Measurements from ENCODE around the gene PLA2G10. TPM values are rescaled to one million over a fixed set of nuclear protein-coding genes. Genes with fewer than 3 reads are reported as not detected.

The PLA2G10 gene
- total and polyA plus RNA-seq, 5 donors from 2014 or later, result not detected

DNA sequence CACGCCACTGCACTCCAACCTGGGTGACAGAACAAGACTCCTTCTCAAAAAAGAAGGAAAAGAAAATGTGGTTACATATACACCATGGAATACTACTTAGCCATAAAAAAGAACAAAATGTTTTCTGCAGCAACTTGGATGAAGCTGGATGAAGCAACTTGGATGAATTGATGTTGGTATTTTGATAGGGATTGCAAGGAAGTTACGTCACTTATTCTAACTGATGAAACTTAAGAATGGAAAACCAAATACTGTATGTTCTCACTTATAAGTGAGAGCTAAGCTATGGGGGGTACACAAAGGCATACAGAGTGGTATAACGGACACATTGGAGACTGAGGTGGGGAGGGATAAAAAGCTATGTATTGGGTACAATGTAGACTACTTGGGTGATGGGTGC, 17.5 kb downstream of the PLA2G10 start:
- peaks cover 7 to 16% (median 11%) of the 10 kb centered on the region in 4 donors for H3K4me1 Mint-ChIP-seq
- H3K4me3 Mint-ChIP-seq, result no peak overlapping the region
- Histone ChIP-seq H3K9me3 (ENCODE audit: control insufficient read depth in 2 of 2, low read length in 2 of 2) (no peaks in the 10 kb centered on the region), H3K27me3 (ENCODE audit: control insufficient read depth, insufficient read depth, low read length) (peaks cover 2% of the 10 kb centered on the region), H3K36me3 (ENCODE audit: control insufficient read depth, insufficient read depth, low read length) (no peaks in the 10 kb centered on the region), H3K4me1 (ENCODE audit: control insufficient read depth, insufficient read depth, low read length, poor library complexity, severe bottlenecking) (no peaks in the 10 kb centered on the region), H3K27ac (ENCODE audit: insufficient read depth, low read length, poor library complexity, severe bottlenecking) (no peak overlapping the region), H3K4me3 (ENCODE audit: low read depth, low read length) (no peak overlapping the region)
- peaks cover 8% of the 10 kb centered on the region for H3K27me3 Mint-ChIP-seq
- DNase-seq, result no peak
- no peak for ATAC-seq (ENCODE audit: low read depth in 2 of 2)
- peaks cover 0 to 2% (median 0%) of the 10 kb centered on the region in 7 donors for H3K9me3 Mint-ChIP-seq
- peak overlapping the region in 1 of 3 donors; percentile 28 for H3K27ac Mint-ChIP-seq
- H3K36me3 Mint-ChIP-seq, result no peaks in the 10 kb centered on the region

DNA sequence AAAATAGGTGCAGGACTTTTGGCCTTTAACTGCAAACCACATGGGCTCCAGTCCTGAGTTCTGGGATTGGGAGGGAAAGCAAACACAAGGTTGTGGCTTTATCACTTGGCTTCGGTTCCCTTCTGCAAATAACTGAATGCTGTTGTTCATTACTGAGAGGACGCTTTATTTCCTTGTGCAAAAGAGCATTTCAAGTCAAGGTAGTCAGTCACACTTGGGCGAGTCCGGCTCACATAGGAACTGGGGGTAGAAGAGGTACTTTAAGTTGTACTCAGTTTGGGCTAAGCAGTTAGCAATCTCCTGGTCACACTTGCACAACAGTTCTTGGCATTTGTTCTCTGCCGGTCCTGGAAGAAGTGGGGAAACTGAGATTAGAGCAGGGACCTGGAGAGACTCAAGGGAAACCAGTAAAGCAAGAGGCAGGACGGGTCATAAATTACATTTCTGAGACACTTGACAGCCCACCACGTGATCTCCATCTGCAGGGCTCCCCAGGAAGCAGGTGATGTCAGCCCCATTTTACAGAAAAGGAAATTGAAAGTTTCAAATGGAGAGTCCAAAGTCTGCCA, 21.6 kb downstream of the PLA2G10 start:
- Histone ChIP-seq H3K27me3 (ENCODE audit: control insufficient read depth, insufficient read depth, low read length) (no peaks in the 10 kb centered on the region), H3K4me1 (ENCODE audit: control insufficient read depth, insufficient read depth, low read length, poor library complexity, severe bottlenecking) (no peaks in the 10 kb centered on the region), H3K27ac (ENCODE audit: insufficient read depth, low read length, poor library complexity, severe bottlenecking) (no peak overlapping the region), H3K9me3 (ENCODE audit: control insufficient read depth in 2 of 2, low read length in 2 of 2) (no peaks in the 10 kb centered on the region), H3K36me3 (ENCODE audit: control insufficient read depth, insufficient read depth, low read length) (peaks cover 10% of the 10 kb centered on the region), H3K4me3 (ENCODE audit: low read depth, low read length) (no peak overlapping the region)
- Mint-ChIP-seq H3K27ac (peak overlapping the region in 1 of 3 donors; percentile 34), H3K27me3 (no peaks in the 10 kb centered on the region), H3K4me3 (no peak overlapping the region), H3K4me1 (peaks cover 7 to 18% (median 11%) of the 10 kb centered on the region in 4 donors), H3K9me3 (no peaks in the 10 kb centered on the region), H3K36me3 (peaks cover 14% of the 10 kb centered on the region)
- DNase-seq (peak in 2 of 3 donors; percentile 8 to 51), ATAC-seq (ENCODE audit: low read depth in 2 of 2) (peak; percentile 34 to 48)

GRCh38 chr16:14669776-14670175, 24.3 kb downstream of the PLA2G10 start:
- Histone ChIP-seq H3K27me3 (ENCODE audit: control insufficient read depth, insufficient read depth, low read length) (no peaks in the 10 kb centered on the region), H3K4me3 (ENCODE audit: low read depth, low read length) (no peak overlapping the region), H3K36me3 (ENCODE audit: control insufficient read depth, insufficient read depth, low read length) (peaks cover 36% of the 10 kb centered on the region), H3K27ac (ENCODE audit: insufficient read depth, low read length, poor library complexity, severe bottlenecking) (no peak overlapping the region), H3K4me1 (ENCODE audit: control insufficient read depth, insufficient read depth, low read length, poor library complexity, severe bottlenecking) (no peaks in the 10 kb centered on the region), H3K9me3 (ENCODE audit: control insufficient read depth in 2 of 2, low read length in 2 of 2) (no peaks in the 10 kb centered on the region)
- H3K27me3 Mint-ChIP-seq, result no peaks in the 10 kb centered on the region
- H3K9me3 Mint-ChIP-seq, result no peaks in the 10 kb centered on the region
- H3K27ac Mint-ChIP-seq, result no peak overlapping the region
- DNase-seq, result no peak
- H3K4me1 Mint-ChIP-seq, result peaks cover 7 to 18% (median 11%) of the 10 kb centered on the region in 4 donors
- ATAC-seq (ENCODE audit: low read depth in 2 of 2), result no peak
- peaks cover 33% of the 10 kb centered on the region for H3K36me3 Mint-ChIP-seq
- no peak overlapping the region for H3K4me3 Mint-ChIP-seq

GRCh38 chr16:14668556-14669223, 25.4 kb downstream of the PLA2G10 start:
- Histone ChIP-seq H3K36me3 (ENCODE audit: control insufficient read depth, insufficient read depth, low read length) (peaks cover 46% of the 10 kb centered on the region), H3K27ac (ENCODE audit: insufficient read depth, low read length, poor library complexity, severe bottlenecking) (no peak overlapping the region), H3K27me3 (ENCODE audit: control insufficient read depth, insufficient read depth, low read length) (no peaks in the 10 kb centered on the region), H3K4me1 (ENCODE audit: control insufficient read depth, insufficient read depth, low read length, poor library complexity, severe bottlenecking) (no peaks in the 10 kb centered on the region), H3K9me3 (ENCODE audit: control insufficient read depth in 2 of 2, low read length in 2 of 2) (no peaks in the 10 kb centered on the region), H3K4me3 (ENCODE audit: low read depth, low read length) (no peak overlapping the region)
- H3K27ac Mint-ChIP-seq, result no peak overlapping the region
- ATAC-seq (ENCODE audit: low read depth in 2 of 2) (no peak), DNase-seq (no peak)
- peaks cover 3 to 14% (median 6%) of the 10 kb centered on the region in 4 donors for H3K4me1 Mint-ChIP-seq
- H3K36me3 Mint-ChIP-seq, result peaks cover 40% of the 10 kb centered on the region
- H3K9me3 Mint-ChIP-seq, result no peaks in the 10 kb centered on the region
- no peaks in the 10 kb centered on the region for H3K27me3 Mint-ChIP-seq
- H3K4me3 Mint-ChIP-seq, result no peak overlapping the region

- Histone ChIP-seq H3K36me3 (ENCODE audit: control insufficient read depth, insufficient read depth, low read length) (peaks cover 52% of the 10 kb centered on the region), H3K4me3 (ENCODE audit: low read depth, low read length) (no peak overlapping the region), H3K9me3 (ENCODE audit: control insufficient read depth in 2 of 2, low read length in 2 of 2) (no peaks in the 10 kb centered on the region), H3K27me3 (ENCODE audit: control insufficient read depth, insufficient read depth, low read length) (no peaks in the 10 kb centered on the region), H3K4me1 (ENCODE audit: control insufficient read depth, insufficient read depth, low read length, poor library complexity, severe bottlenecking) (no peaks in the 10 kb centered on the region), H3K27ac (ENCODE audit: insufficient read depth, low read length, poor library complexity, severe bottlenecking) (no peak overlapping the region)
- Mint-ChIP-seq H3K9me3 (no peaks in the 10 kb centered on the region), H3K4me3 (no peak overlapping the region), H3K27me3 (no peaks in the 10 kb centered on the region), H3K4me1 (peaks cover 0 to 6% (median 3%) of the 10 kb centered on the region in 4 donors), H3K27ac (no peak overlapping the region), H3K36me3 (peaks cover 43% of the 10 kb centered on the region)
- no peak for ATAC-seq (ENCODE audit: low read depth in 2 of 2)
- DNase-seq, result no peak
Observed at GRCh38 chr16:14667347-14668266, 26.5 kb downstream of the PLA2G10 start.

GRCh38 chr16:14658063-14658462, 36.0 kb downstream of the PLA2G10 start:
- peaks cover 54% of the 10 kb centered on the region for H3K36me3 ChIP-seq (ENCODE audit: control insufficient read depth, insufficient read depth, low read length)
- no peaks in the 10 kb centered on the region for H3K27me3 ChIP-seq (ENCODE audit: control insufficient read depth, insufficient read depth, low read length)
- peaks cover 20% of the 10 kb centered on the region for H3K36me3 Mint-ChIP-seq
- DNase-seq (peak in 2 of 3 donors; percentile 6 to 72), ATAC-seq (ENCODE audit: low read depth in 2 of 2) (peak in 1 of 2 donors; percentile 43)
- no peak overlapping the region for H3K4me3 ChIP-seq (ENCODE audit: low read depth, low read length)
- peaks cover 0 to 1% (median 0%) of the 10 kb centered on the region in 7 donors for H3K9me3 Mint-ChIP-seq
- H3K4me3 Mint-ChIP-seq, result no peak overlapping the region
- H3K27ac ChIP-seq (ENCODE audit: insufficient read depth, low read length, poor library complexity, severe bottlenecking), result no peak overlapping the region
- no peaks in the 10 kb centered on the region for H3K9me3 ChIP-seq (ENCODE audit: control insufficient read depth in 2 of 2, low read length in 2 of 2)
- peak overlapping the region in 2 of 3 donors; percentile 85 to 87 for H3K27ac Mint-ChIP-seq
- peaks cover 4 to 7% (median 5%) of the 10 kb centered on the region in 4 donors for H3K4me1 Mint-ChIP-seq
- peaks cover 4% of the 10 kb centered on the region for H3K4me1 ChIP-seq (ENCODE audit: control insufficient read depth, insufficient read depth, low read length, poor library complexity, severe bottlenecking)
- H3K27me3 Mint-ChIP-seq, result no peaks in the 10 kb centered on the region

DNA sequence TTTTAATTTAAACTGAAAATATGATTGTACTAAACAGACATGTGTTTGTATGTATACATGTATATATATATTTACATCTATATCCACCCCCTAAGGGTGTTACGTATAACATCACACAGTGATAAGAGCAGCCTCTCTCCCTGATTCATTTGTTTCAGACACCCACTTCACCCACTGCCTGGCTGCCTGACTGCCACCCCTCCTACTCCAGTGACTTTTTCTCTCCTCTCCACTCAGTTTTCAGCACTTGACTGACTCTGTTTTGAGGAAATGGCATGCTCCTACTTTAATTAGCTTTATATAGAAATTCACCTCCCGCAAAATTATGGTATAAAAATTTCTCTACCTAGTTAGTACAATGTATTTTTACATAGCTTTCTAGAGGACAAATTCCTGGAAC, 41.4 kb downstream of the PLA2G10 start:
- Mint-ChIP-seq H3K27ac (no peak overlapping the region), H3K36me3 (peaks cover 17% of the 10 kb centered on the region), H3K9me3 (no peaks in the 10 kb centered on the region), H3K4me3 (no peak overlapping the region), H3K4me1 (peaks cover 0 to 7% (median 3%) of the 10 kb centered on the region in 4 donors), H3K27me3 (no peaks in the 10 kb centered on the region)
- no peaks in the 10 kb centered on the region for H3K9me3 ChIP-seq (ENCODE audit: control insufficient read depth in 2 of 2, low read length in 2 of 2)
- DNase-seq (no peak), ATAC-seq (ENCODE audit: low read depth in 2 of 2) (no peak)
- peaks cover 78% of the 10 kb centered on the region for H3K36me3 ChIP-seq (ENCODE audit: control insufficient read depth, insufficient read depth, low read length)
- H3K4me3 ChIP-seq (ENCODE audit: low read depth, low read length), result no peak overlapping the region
- no peak overlapping the region for H3K27ac ChIP-seq (ENCODE audit: insufficient read depth, low read length, poor library complexity, severe bottlenecking)
- H3K27me3 ChIP-seq (ENCODE audit: control insufficient read depth, insufficient read depth, low read length), result no peaks in the 10 kb centered on the region
- no peaks in the 10 kb centered on the region for H3K4me1 ChIP-seq (ENCODE audit: control insufficient read depth, insufficient read depth, low read length, poor library complexity, severe bottlenecking)
